SIG-M5 (cell line): ENCODE results near the gene THEMIS.
"Not testable (repeated sequence)": the region's sequence is repeated elsewhere in the genome, so short reads cannot be mapped to it uniquely, and the experiment has no call there.

Experiments
- DNase-seq: peaks from one replicate; lab custom pipeline; 2025; lab: John Stamatoyannopoulos, UW

Gene THEMIS

GRCh38 chr6:127917766-127918165, 16.9 kb upstream of the THEMIS start:
- DNase-seq: no peak

GRCh38 chr6:127914240-127914639, 13.4 kb upstream of the THEMIS start:
- DNase-seq: no peak

- no peak for DNase-seq
Observed at GRCh38 chr6:127912914-127913313, 12.1 kb upstream of the THEMIS start.

- no peak for DNase-seq
Observed at GRCh38 chr6:127907960-127908640, 7.2 kb upstream of the THEMIS start.

- DNase-seq: no peak
Observed at GRCh38 chr6:127904160-127904559, 3.3 kb upstream of the THEMIS start.

GRCh38 chr6:127902933-127903332, 2.1 kb upstream of the THEMIS start:
- no peak for DNase-seq

GRCh38 chr6:127897484-127897883, 3.4 kb downstream of the THEMIS start:
- DNase-seq: no peak

- no peak for DNase-seq
Observed at GRCh38 chr6:127894051-127894450, 6.8 kb downstream of the THEMIS start.

- DNase-seq: no peak
Observed at GRCh38 chr6:127893541-127893940, 7.3 kb downstream of the THEMIS start.

- DNase-seq: no peak
Observed at GRCh38 chr6:127891731-127892326, 9.0 kb downstream of the THEMIS start.

- no peak for DNase-seq
Observed at GRCh38 chr6:127886603-127887002, 14.3 kb downstream of the THEMIS start.

- DNase-seq: no peak
Observed at GRCh38 chr6:127884134-127884533, 16.7 kb downstream of the THEMIS start.

GRCh38 chr6:127881949-127882348, 18.9 kb downstream of the THEMIS start:
- DNase-seq: not testable (repeated sequence)

- DNase-seq: no peak
Observed at GRCh38 chr6:127880429-127880828, 20.4 kb downstream of the THEMIS start.

GRCh38 chr6:127879685-127880084, 21.2 kb downstream of the THEMIS start:
- DNase-seq: no peak

GRCh38 chr6:127878115-127878514, 22.7 kb downstream of the THEMIS start:
- no peak for DNase-seq

- DNase-seq: no peak
Observed at GRCh38 chr6:127877231-127877630, 23.6 kb downstream of the THEMIS start.

- no peak for DNase-seq
Observed at GRCh38 chr6:127869772-127870404, 31.0 kb downstream of the THEMIS start.

GRCh38 chr6:127869183-127869582, 31.7 kb downstream of the THEMIS start:
- no peak for DNase-seq

GRCh38 chr6:127868338-127868737, 32.5 kb downstream of the THEMIS start:
- no peak for DNase-seq

GRCh38 chr6:127866766-127867165, 34.1 kb downstream of the THEMIS start:
- DNase-seq: no peak

- no peak for DNase-seq
Observed at GRCh38 chr6:127865108-127865507, 35.8 kb downstream of the THEMIS start.

- DNase-seq: no peak
Observed at GRCh38 chr6:127864701-127865100, 36.2 kb downstream of the THEMIS start.
